Measurements from ENCODE around the gene ARHGAP26.

The ARHGAP26 gene

GRCh38 chr5:143275512-143276363 is 505.6 kb downstream of the ARHGAP26 start:
- H3K4me3 ChIP-seq (ENCODE audit: low read length): no peak overlapping the region
- TF ChIP-seq EZH2phosphoT487 (IDR thresholded peaks at IDR 0.05; ENCODE audit: borderline replicate concordance, low read length): no peak
- TF ChIP-seq CTCF (IDR thresholded peaks at IDR 0.05; ENCODE audit: low read depth, low read length, poor library complexity, severe bottlenecking): no peak
- no peak overlapping the region for H3K4me2 ChIP-seq (ENCODE audit: low read length)
- no peaks in the 10 kb centered on the region for H3K27me3 ChIP-seq (ENCODE audit: control insufficient read depth, low read length)
- H3K4me1 ChIP-seq (ENCODE audit: control insufficient read depth, low read length): no peaks in the 10 kb centered on the region
- H3K36me3 ChIP-seq (ENCODE audit: control insufficient read depth, low read length): peaks cover 27% of the 10 kb centered on the region
- no peaks in the 10 kb centered on the region for H4K20me1 ChIP-seq (ENCODE audit: control insufficient read depth, insufficient read depth, low read depth, low read length)
- no peak overlapping the region for H3K27ac ChIP-seq (ENCODE audit: low read depth, low read length)
- no peaks in the 10 kb centered on the region for H3K79me2 ChIP-seq (ENCODE audit: control insufficient read depth, low read length)
- H3F3A ChIP-seq (ENCODE audit: control insufficient read depth, insufficient read depth): no peaks in the 10 kb centered on the region
- H3K9me3 ChIP-seq (ENCODE audit: control insufficient read depth, insufficient read depth, low read length): no peaks in the 10 kb centered on the region
- H3K9me2 ChIP-seq (replicated peaks; ENCODE audit: control insufficient read depth, low read length): no peaks in the 10 kb centered on the region

- Histone ChIP-seq H4K20me1 (ENCODE audit: control insufficient read depth, insufficient read depth, low read depth, low read length) (no peaks in the 10 kb centered on the region), H3K9me2 (replicated peaks; ENCODE audit: control insufficient read depth, low read length) (no peaks in the 10 kb centered on the region), H3K79me2 (ENCODE audit: control insufficient read depth, low read length) (no peaks in the 10 kb centered on the region), H3K9me3 (ENCODE audit: control insufficient read depth, insufficient read depth, low read length) (no peaks in the 10 kb centered on the region), H3K4me1 (ENCODE audit: control insufficient read depth, low read length) (no peaks in the 10 kb centered on the region), H3K27me3 (ENCODE audit: control insufficient read depth, low read length) (no peaks in the 10 kb centered on the region), H3K4me3 (ENCODE audit: low read length) (no peak overlapping the region), H3K27ac (ENCODE audit: low read depth, low read length) (no peak overlapping the region), H3K4me2 (ENCODE audit: low read length) (no peak overlapping the region), H3F3A (ENCODE audit: control insufficient read depth, insufficient read depth) (no peaks in the 10 kb centered on the region), H3K36me3 (ENCODE audit: control insufficient read depth, low read length) (peaks cover 45% of the 10 kb centered on the region)
- TF ChIP-seq CTCF (IDR thresholded peaks at IDR 0.05; ENCODE audit: low read depth, low read length, poor library complexity, severe bottlenecking) (no peak), EZH2phosphoT487 (IDR thresholded peaks at IDR 0.05; ENCODE audit: borderline replicate concordance, low read length) (no peak)
Measured at GRCh38 chr5:143277536-143277935, 507.4 kb downstream of the ARHGAP26 start.

Measured in DOHH2 (cell line).